IPS-15b (cell line): ENCODE results near the gene CAPS.
"Not testable (repeated sequence)": the region's sequence is repeated elsewhere in the genome, so short reads cannot be mapped to it uniquely, and the experiment has no call there.

Experiments
- H3K27me3 ChIP-seq: one replicate; pipeline ENCODE4 v1.6.1; 2013; ENCODE audit warnings: low read length; ENCODE audit not compliant: control insufficient read depth, insufficient read depth
- H3K36me3 ChIP-seq: one replicate; pipeline ENCODE4 v1.6.1; 2013; ENCODE audit warnings: low read length; ENCODE audit not compliant: control insufficient read depth, insufficient read depth
- H3K4me1 ChIP-seq: one replicate; pipeline ENCODE4 v1.6.1; 2013; ENCODE audit warnings: mild to moderate bottlenecking, low read length; ENCODE audit not compliant: control insufficient read depth, insufficient read depth
- H3K4me3 ChIP-seq: one replicate; pipeline ENCODE4 v1.5.1; 2013; ENCODE audit warnings: low read depth, low read length
- H3K9ac ChIP-seq: one replicate; pipeline ENCODE4 v1.6.1; 2013; ENCODE audit warnings: low read depth, mild to moderate bottlenecking, low read length
- H3K9me3 ChIP-seq: one replicate; pipeline ENCODE4 v1.6.1; 2013; ENCODE audit warnings: mild to moderate bottlenecking, low read length; ENCODE audit not compliant: control insufficient read depth, insufficient read depth

CAPS gene

GRCh38 chr19:5881543-5882299 is 32.3 kb upstream of the CAPS start:
- H3K9me3 ChIP-seq, result no peaks in the 10 kb centered on the region
- no peak overlapping the region for H3K9ac ChIP-seq
- H3K4me3 ChIP-seq, result no peak overlapping the region
- peaks cover 7% of the 10 kb centered on the region for H3K4me1 ChIP-seq
- no peaks in the 10 kb centered on the region for H3K36me3 ChIP-seq
- no peaks in the 10 kb centered on the region for H3K27me3 ChIP-seq

- Histone ChIP-seq H3K4me1 (peaks cover 7% of the 10 kb centered on the region), H3K36me3 (no peaks in the 10 kb centered on the region), H3K27me3 (no peaks in the 10 kb centered on the region), H3K9ac (no peak overlapping the region), H3K9me3 (no peaks in the 10 kb centered on the region), H3K4me3 (no peak overlapping the region)
Observed at GRCh38 chr19:5882421-5882968, 31.6 kb upstream of the CAPS start.

GRCh38 chr19:5883157-5883873 is 30.7 kb upstream of the CAPS start:
- H3K36me3 ChIP-seq, H3K27me3 ChIP-seq, H3K4me3 ChIP-seq, H3K9ac ChIP-seq, H3K9me3 ChIP-seq, H3K4me1 ChIP-seq: not testable (repeated sequence)

- H3K4me3 ChIP-seq, H3K9me3 ChIP-seq, H3K36me3 ChIP-seq, H3K27me3 ChIP-seq, H3K9ac ChIP-seq, H3K4me1 ChIP-seq: not testable (repeated sequence)
Observed at GRCh38 chr19:5884065-5884811, 29.8 kb upstream of the CAPS start.

GRCh38 chr19:5889288-5889971 is 24.6 kb upstream of the CAPS start:
- H3K9me3 ChIP-seq, result no peaks in the 10 kb centered on the region
- H3K4me1 ChIP-seq, result peaks cover 5% of the 10 kb centered on the region
- no peaks in the 10 kb centered on the region for H3K36me3 ChIP-seq
- H3K9ac ChIP-seq, result no peak overlapping the region
- H3K4me3 ChIP-seq, result no peak overlapping the region
- H3K27me3 ChIP-seq, result no peaks in the 10 kb centered on the region

- H3K9me3 ChIP-seq, result no peaks in the 10 kb centered on the region
- no peak overlapping the region for H3K9ac ChIP-seq
- peaks cover 5% of the 10 kb centered on the region for H3K4me1 ChIP-seq
- H3K4me3 ChIP-seq, result no peak overlapping the region
- no peaks in the 10 kb centered on the region for H3K27me3 ChIP-seq
- no peaks in the 10 kb centered on the region for H3K36me3 ChIP-seq
Observed at GRCh38 chr19:5890099-5890498, 24.0 kb upstream of the CAPS start.

GRCh38 chr19:5891572-5891937 is 22.5 kb upstream of the CAPS start:
- Histone ChIP-seq H3K36me3 (peaks cover 10% of the 10 kb centered on the region), H3K4me3 (no peak overlapping the region), H3K9me3 (no peaks in the 10 kb centered on the region), H3K27me3 (no peaks in the 10 kb centered on the region), H3K9ac (no peak overlapping the region), H3K4me1 (peaks cover 5% of the 10 kb centered on the region)

GRCh38 chr19:5891938-5892771 is 21.9 kb upstream of the CAPS start:
- H3K9ac ChIP-seq, result no peak overlapping the region
- H3K9me3 ChIP-seq, result no peaks in the 10 kb centered on the region
- H3K36me3 ChIP-seq, result peaks cover 16% of the 10 kb centered on the region
- peak overlapping the region; percentile 2 for H3K4me3 ChIP-seq
- peaks cover 5% of the 10 kb centered on the region for H3K4me1 ChIP-seq
- H3K27me3 ChIP-seq, result no peaks in the 10 kb centered on the region

GRCh38 chr19:5892772-5893275 is 21.2 kb upstream of the CAPS start:
- H3K4me3 ChIP-seq, result no peak overlapping the region
- peaks cover 5% of the 10 kb centered on the region for H3K4me1 ChIP-seq
- H3K9me3 ChIP-seq, result no peaks in the 10 kb centered on the region
- H3K9ac ChIP-seq, result no peak overlapping the region
- H3K27me3 ChIP-seq, result no peaks in the 10 kb centered on the region
- H3K36me3 ChIP-seq, result peaks cover 16% of the 10 kb centered on the region

- no peak overlapping the region for H3K4me3 ChIP-seq
- H3K36me3 ChIP-seq, result peaks cover 16% of the 10 kb centered on the region
- H3K9ac ChIP-seq, result no peak overlapping the region
- no peaks in the 10 kb centered on the region for H3K9me3 ChIP-seq
- peaks cover 5% of the 10 kb centered on the region for H3K4me1 ChIP-seq
- no peaks in the 10 kb centered on the region for H3K27me3 ChIP-seq
Observed at GRCh38 chr19:5893296-5893903, 20.7 kb upstream of the CAPS start.
